NCI-H82 treated with DMSO at 0.1 percent for 48 hours (cell line): ENCODE measurements around the gene RELA.

Experiments used
- DNase-seq: peaks from one replicate; lab custom pipeline; 2025; ENCODE audit not compliant: unreplicated experiment; lab: John Stamatoyannopoulos, UW

RELA gene

GRCh38 chr11:65615229-65615949 lies 47.3 kb downstream of the RELA start, which contains the start of gene PCNX3:
Gene PCNX3, plus strand, starts transcription at chr11:65615776. Its CDS starts 536 bp downstream, at chr11:65616312.
- DNase-seq = peak; percentile 98

GRCh38 chr11:65613091-65613928 lies 49.4 kb downstream of the RELA start:
- no peak for DNase-seq

- no peak for DNase-seq
These were observed 50.0 kb downstream of the RELA start for GRCh38 chr11:65612691-65613090.

- DNase-seq = no peak
These were observed 50.7 kb downstream of the RELA start for GRCh38 chr11:65611758-65612603.

- no peak for DNase-seq
These were observed 51.5 kb downstream of the RELA start for GRCh38 chr11:65611028-65611757.

- DNase-seq = no peak
These were observed 52.3 kb downstream of the RELA start for GRCh38 chr11:65610404-65610803.

GRCh38 chr11:65609665-65610064 lies 53.1 kb downstream of the RELA start:
- no peak for DNase-seq

GRCh38 chr11:65609229-65609628 lies 53.5 kb downstream of the RELA start:
- DNase-seq = no peak

- no peak for DNase-seq
These were observed 54.9 kb downstream of the RELA start for GRCh38 chr11:65607614-65608426.

GRCh38 chr11:65606876-65607613 lies 55.7 kb downstream of the RELA start:
- DNase-seq = no peak

GRCh38 chr11:65604258-65604657 lies 58.5 kb downstream of the RELA start:
- DNase-seq = no peak
